ENCODE results near the gene CYP24A1. TPM values are rescaled to one million over a fixed set of nuclear protein-coding genes. Genes with fewer than 3 reads are reported as not detected.
A peak's percentile ranks its signal among the peaks of the same experiment; 100 is the strongest.

CYP24A1 gene
- total RNA-seq, 2 experiments from 2014 or later, result not detected

GRCh38 chr20:54195483-54196472 lies 22.0 kb upstream of the CYP24A1 start:
- Mint-ChIP-seq H3K4me3 (no peak overlapping the region), H3K27ac (no peak overlapping the region), H3K4me1 (ENCODE audit: low read depth) (no peaks in the 10 kb centered on the region), H3K9me3 (no peaks in the 10 kb centered on the region), H3K27me3 (peaks cover 8% of the 10 kb centered on the region), H3K36me3 (ENCODE audit: low read depth) (no peaks in the 10 kb centered on the region)
- intact Hi-C loops (cut with micrococcal nuclease), result no loop called here
- DNase-seq (no peak), ATAC-seq (no peak)
- no peak for TF ChIP-seq CTCF (IDR thresholded peaks at IDR 0.05)
- CTCF ChIA-PET, result interaction anchor here (0.9 to 1.0 kb wide), 2 partner anchors 12 to 92 kb away, joined by 3 to 4 read pairs; partner anchors contain the start of gene PFDN4
- POLR2A ChIA-PET, result no interaction called here

GRCh38 chr20:54194724-54195438 lies 21.1 kb upstream of the CYP24A1 start:
- Mint-ChIP-seq H3K4me1 (ENCODE audit: low read depth) (no peaks in the 10 kb centered on the region), H3K27ac (no peak overlapping the region), H3K4me3 (no peak overlapping the region), H3K27me3 (peaks cover 8% of the 10 kb centered on the region), H3K9me3 (no peaks in the 10 kb centered on the region), H3K36me3 (ENCODE audit: low read depth) (no peaks in the 10 kb centered on the region)
- intact Hi-C loops (cut with micrococcal nuclease), result no loop called here
- no peak for TF ChIP-seq CTCF (IDR thresholded peaks at IDR 0.05)
- ChIA-PET POLR2A (no interaction called here), CTCF (interaction anchor here (0.9 to 1.6 kb wide), 3 partner anchors 12 to 98 kb away, joined by 3 to 5 read pairs (median 4); partner anchors contain the start of gene PFDN4)
- ATAC-seq, result peak; percentile 27
- DNase-seq, result no peak

DNA sequence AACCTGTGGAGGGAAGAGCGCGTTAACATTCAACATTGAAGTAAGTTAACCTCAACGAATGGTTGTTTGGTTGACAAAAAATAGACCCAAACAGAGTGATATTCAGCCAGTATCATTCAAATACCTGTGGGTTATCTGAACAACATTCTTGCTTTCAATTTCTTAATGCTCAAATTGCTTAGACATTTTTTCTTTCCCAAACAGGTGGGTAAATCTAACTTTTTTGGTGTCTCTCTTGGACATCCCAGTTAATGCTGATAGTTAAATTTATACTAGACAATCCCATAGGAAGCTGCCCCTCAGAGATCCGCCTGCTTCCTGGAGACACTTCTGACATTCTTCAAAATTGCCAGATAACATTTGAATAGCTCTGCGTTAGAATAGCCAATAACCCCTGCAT lies 20.0 kb upstream of the CYP24A1 start:
- no peak for TF ChIP-seq CTCF (IDR thresholded peaks at IDR 0.05)
- no peak for ATAC-seq
- ChIA-PET CTCF (interaction anchor here (1.2 to 1.6 kb wide), 2 partner anchors 11 to 97 kb away, joined by 3 to 5 read pairs; no protein-coding TSS in a partner anchor), POLR2A (interaction anchor here (0.7 to 1.3 kb wide), 3 partner anchors 12 to 1739 kb away, joined by 3 to 4 read pairs (median 3); no protein-coding TSS in a partner anchor)
- Mint-ChIP-seq H3K36me3 (ENCODE audit: low read depth) (no peaks in the 10 kb centered on the region), H3K4me1 (ENCODE audit: low read depth) (no peaks in the 10 kb centered on the region), H3K9me3 (no peaks in the 10 kb centered on the region), H3K4me3 (no peak overlapping the region), H3K27me3 (peaks cover 8% of the 10 kb centered on the region), H3K27ac (no peak overlapping the region)
- intact Hi-C loops (cut with micrococcal nuclease), result no loop called here
- DNase-seq, result no peak

GRCh38 chr20:54190217-54190616 lies 16.4 kb upstream of the CYP24A1 start:
- intact Hi-C loops (cut with micrococcal nuclease), result no loop called here
- no peak for TF ChIP-seq CTCF (IDR thresholded peaks at IDR 0.05)
- ChIA-PET POLR2A (no interaction called here), CTCF (interaction anchor here (1.0 kb wide), 1 partner anchor 93 kb away, joined by 3 read pairs; no protein-coding TSS in a partner anchor)
- Mint-ChIP-seq H3K27ac (no peak overlapping the region), H3K4me3 (no peak overlapping the region), H3K27me3 (peaks cover 8% of the 10 kb centered on the region), H3K36me3 (ENCODE audit: low read depth) (no peaks in the 10 kb centered on the region), H3K9me3 (no peaks in the 10 kb centered on the region), H3K4me1 (ENCODE audit: low read depth) (no peaks in the 10 kb centered on the region)
- ATAC-seq (no peak), DNase-seq (no peak)
